ENCODE data around the gene SLC25A14.
"Not testable (repeated sequence)": the region's sequence is repeated elsewhere in the genome, so short reads cannot be mapped to it uniquely, and the experiment has no call there.

Gene SLC25A14, protein sequence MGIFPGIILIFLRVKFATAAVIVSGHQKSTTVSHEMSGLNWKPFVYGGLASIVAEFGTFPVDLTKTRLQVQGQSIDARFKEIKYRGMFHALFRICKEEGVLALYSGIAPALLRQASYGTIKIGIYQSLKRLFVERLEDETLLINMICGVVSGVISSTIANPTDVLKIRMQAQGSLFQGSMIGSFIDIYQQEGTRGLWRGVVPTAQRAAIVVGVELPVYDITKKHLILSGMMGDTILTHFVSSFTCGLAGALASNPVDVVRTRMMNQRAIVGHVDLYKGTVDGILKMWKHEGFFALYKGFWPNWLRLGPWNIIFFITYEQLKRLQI

DNA sequence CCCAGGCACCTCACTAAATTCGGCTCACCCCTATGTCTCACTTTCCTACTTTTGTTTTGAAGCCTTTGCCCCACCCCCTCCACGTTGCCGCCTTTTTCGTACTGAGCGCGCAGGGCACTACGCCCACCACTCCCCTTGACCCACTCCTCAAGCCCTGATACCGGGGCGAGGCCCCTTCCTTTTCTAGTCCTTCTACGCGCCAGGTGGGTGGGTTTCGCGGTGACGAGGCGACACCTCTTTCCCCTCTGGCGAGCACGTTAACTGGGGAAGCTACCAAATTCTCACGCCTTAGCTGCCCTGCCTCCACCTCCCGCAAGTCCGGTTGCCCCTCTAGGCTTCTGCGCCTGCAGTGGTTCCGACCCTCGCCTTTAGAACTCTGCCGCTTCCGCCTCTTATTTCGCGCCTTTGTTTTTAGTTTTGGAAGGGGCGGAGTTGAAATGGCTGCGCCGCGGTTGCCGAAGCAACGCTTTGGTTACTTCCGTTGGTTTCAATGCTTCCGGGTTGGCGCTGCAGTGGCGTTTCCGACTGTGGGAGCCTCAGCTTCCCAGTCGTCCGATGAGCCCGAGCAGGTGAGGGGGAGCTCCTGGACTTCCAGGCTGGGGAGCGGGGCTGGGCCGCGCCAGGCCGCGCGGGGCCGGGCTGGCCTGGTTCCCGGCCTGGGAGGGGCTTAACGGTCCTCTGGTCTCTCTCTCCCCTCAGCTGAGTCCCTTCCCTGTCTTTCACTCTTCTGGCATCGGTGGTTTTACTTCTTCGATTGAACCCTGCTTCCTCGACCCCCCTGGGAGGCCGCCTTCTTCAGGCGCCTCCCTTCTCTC is at the start of gene SLC25A14:
TSS of gene SLC25A14 (plus strand) at position 512 of the 815 bp plus-strand sequence. CDS start 360 bp downstream, outside the sequence.
- peak; percentile 81 for DNase-seq

DNA sequence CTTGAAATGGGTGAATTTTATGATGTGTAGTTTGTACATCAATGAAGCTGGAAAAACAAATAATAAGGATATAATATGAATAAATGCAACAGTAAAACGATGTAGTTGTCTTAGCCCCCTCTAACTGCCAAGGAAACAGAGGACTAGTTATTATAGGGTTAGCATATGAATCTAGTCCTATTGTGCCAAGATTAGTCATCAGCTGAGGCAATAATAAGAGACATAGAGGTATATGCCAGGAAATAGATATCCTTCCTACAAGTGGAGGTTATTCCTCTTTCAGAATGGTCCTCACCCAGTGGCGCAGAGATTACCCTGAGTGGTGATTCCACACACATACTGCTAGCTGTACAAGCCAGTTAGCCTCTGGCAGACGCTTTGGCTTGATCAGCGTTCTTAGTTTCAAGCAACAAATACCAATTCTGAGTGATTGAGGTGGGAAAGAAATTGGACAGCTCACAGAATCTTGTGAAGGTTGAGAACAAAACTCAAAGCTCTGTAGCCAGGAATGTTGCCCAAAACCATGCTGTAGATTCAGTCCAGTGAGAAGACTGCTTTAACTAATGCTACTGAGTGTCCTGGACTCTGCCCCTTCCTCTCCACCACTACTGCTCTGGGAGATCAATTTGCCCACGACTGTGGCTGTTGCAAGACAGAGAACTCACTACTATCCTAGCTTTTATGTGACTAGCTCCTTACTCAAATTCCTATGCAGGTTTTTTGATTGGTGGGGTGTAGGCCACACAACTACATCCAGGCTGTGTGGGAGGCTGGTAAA is 44.0 kb upstream of the SLC25A14 start:
- no peak for DNase-seq

DNA sequence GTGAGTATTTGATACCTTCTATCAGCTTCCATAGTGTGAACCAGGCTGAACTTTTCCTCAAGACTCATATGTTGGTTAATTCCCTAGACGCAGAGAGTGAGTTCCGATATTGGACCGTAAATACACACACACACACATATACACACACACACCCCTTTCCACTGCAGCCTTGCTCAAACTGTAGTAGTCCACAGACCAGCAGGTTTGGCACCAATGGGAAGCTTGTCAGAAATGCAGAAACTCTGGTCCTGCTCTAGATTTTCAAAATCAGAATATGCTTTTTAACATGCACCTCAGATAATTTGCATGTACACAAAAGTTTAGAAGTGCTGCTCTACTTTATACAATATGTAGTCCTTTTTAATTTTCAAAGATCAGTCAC is 43.4 kb upstream of the SLC25A14 start:
- DNase-seq: no peak

DNA sequence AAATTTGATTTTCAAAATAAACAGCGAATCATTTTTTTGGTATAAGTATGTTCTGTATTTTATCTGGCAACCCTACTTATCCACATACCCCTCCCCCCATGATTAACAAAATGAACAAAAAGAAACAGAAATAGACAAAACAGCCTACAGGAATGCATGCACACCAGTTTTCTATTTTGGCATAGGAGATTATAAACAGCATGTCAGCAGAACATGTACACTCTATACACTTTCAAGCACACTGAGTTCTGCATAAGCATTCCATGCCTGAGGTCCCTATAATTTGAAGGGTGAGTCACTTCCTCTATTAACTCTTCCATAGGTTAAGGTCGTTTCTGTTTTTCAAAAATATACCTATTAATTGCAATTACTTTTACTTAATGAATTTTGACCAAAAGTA is 43.0 kb upstream of the SLC25A14 start:
- no peak for DNase-seq

DNA sequence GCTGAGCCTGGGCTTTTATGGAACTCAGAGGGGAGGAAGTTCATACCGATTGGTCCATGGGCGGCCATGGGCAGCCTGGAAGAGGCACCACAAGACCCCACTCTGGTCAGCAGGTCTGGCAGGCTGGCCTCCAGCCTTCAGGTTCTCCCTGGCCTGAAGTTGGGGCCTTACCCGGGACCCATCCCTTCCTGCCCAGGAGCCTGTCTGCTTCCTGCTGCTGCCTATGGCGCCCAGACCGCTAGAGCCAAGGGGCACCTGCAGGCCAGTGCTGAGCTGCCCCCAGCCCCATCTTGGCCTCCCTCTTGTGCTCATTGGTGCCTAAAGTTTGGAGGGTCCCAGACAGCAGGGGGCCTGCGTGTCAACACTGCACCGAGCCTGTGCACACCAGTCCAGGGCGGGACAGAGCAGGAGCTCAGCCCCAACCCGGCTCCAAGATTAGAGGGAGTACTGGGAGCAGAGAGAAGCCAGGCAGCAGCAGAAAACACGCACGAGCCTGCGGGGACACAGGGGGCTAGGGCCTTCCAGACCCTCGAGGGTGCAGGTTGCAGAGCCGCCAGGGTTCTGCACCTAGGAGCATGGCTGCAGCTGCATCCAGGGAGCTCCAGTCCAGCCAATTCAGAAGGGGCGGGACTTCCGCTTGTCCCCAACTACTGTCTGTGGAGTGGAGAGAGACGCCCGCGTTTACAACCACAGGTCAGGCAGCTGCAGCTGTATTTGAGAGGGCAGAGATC is 40.3 kb upstream of the SLC25A14 start:
- DNase-seq: no peak

DNA sequence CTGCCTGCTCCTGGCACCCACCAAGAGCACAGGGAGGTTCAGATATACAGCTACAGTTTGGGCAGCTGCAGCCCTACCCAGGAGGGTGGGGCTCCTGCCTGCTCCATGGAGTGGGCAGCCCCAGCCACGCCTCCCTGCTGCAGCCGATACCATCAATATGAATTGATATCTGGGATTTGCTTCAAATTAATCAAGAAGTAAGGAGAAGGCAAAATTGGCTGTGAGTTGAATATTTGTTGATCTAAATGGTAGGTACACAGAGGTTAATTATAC is 39.8 kb upstream of the SLC25A14 start:
- DNase-seq: no peak

DNA sequence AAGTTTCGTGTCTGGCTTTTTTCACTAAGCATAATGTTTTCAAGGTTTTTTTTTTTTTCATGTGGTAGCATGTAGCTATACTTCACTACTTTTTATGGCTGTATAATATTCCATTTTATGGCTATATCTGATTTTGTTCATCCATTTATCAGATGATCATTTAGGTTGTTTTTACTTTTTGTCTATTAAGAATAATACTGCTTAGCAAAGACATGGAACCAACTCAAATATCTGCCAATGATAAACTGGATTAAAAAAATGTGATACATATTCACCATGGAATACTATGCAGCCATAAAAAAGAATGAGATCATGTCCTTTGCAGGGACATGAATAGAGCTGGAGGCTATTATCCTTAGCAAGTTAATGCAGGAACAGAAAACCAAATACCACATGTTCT is 38.3 kb upstream of the SLC25A14 start:
- DNase-seq: no peak

DNA sequence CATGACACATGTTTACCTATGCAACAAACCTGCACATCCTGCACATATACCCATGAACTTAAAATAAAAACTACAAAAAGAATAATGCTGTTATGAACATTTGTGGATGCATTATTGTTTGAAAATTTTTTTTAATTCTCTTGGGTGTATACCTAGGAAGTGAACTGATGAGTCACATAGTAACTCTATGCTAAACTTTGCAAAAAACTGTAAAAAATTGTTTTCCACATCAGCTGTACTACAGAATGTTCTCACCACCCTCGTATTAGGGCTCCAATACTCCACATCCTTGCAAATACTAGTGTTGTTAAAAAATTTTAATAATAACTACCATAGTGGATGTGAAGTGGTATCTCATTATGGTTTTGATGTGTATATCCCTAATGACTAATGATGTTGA is 37.7 kb upstream of the SLC25A14 start:
- no peak for DNase-seq

DNA sequence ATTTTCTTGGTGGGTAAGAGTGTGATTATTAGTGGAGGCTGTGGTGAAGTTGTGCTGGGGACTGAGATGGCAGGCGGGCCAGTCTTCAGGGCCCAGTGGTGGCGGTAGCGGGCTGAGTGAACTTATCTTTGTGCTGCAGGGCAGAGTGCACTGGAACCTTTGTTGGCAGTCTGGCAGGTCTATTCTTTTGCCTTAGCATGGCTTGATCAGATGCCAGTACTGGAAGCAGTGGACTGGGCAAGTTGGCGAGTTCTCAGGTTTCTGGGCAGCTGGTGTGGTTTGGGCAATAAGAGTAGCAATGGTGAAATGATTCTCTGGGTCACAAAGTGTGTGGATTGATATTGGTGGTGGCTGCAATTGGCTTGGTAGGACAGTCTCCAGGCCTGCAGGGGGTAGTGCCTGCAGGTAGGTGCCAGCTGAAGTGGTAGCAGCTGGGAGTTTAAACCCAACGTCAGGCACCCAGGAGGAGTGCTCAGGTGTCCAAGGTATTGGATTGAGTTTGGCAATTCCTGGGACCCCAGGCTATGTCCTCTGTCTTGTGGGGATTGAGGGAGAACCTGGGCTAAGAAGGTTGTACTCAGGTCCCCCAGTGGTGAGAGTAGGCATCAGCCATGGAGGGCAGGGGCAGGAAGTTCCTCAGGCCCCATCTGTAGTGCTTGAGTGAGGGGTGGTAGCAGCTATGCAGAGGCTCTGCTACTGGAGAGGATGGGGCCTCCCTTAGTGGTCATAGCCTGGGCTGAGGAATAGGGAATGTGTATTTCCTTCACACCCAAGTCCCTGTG is 34.9 kb upstream of the SLC25A14 start:
- DNase-seq: no peak

DNA sequence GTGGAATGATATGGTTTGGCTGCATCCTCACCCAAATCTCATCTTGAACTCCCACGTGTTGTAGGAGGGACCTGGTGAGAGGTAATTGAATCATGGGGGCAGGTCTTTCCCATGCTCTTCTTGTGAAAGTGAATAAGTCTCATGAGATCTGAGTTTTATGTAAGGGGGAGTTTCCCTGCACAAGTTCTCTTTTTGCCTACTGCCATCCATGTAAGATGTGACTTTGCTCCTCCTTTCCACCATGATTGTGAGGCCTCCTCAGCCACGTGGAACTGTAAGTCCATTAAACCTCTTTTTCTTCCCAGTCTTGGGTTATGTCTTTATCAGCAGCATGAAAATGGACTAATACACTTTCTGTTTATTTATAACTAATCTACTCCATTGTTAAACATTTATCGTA is 19.8 kb upstream of the SLC25A14 start:
- DNase-seq: not testable (repeated sequence)

DNA sequence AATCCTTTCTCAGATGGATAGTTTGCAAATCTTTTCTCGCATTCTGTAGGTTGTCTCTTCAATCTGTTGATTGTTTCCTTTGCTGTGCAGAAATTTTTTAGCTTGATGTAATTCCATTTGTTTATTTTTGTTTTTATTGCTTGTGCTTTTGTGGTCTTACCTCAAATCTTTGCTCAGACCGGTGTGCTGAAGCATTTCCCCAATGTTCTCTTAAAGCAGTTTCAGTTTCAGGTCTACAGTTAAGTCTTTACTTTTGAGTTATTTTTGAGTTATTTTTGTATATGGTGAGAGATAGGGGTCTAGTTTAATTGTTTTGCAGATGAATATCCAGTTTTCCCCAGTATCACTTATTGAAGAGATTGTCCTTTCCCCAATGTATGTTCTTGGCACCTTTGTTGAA is 18.2 kb upstream of the SLC25A14 start:
- DNase-seq: no peak

DNA sequence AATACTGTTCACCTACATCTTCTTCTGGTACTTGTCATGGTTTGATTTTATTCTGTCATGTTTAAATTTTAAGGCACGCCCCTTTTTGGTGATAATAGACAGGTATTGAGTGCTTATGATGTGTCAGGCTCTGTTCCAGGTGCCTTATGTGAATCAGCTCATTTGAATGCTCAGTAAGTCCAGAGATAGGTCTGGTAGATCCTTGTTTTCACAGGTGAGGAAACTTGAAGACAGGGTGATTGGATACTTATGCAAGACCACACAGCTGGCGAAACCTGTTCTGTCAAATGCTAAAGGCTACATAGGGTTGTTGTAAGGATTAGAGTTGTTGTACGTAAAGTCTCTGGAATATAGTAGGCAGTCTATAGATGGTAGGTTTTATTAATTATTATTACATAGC is 9.6 kb upstream of the SLC25A14 start:
- no peak for DNase-seq

DNA sequence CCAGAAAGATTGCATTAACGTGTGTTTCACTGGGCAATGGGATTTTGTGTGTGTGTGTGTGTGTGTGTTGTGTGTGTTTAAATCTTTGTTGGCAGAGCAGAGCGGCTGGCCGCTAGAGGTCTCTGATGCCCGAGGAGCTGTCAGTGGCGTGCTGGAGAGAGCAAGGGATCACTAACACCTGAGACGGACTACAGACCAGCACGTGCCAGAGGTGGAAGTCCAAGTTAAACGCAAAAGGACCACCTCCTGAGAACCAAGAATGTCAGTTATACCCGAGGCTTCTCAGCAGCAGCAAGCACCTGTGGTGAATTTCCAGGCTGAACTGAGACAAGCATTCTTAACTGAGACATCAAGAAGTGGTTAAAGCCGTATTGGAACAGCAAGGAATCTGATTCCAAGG is 9.0 kb upstream of the SLC25A14 start:
- DNase-seq: peak; percentile 79

DNA sequence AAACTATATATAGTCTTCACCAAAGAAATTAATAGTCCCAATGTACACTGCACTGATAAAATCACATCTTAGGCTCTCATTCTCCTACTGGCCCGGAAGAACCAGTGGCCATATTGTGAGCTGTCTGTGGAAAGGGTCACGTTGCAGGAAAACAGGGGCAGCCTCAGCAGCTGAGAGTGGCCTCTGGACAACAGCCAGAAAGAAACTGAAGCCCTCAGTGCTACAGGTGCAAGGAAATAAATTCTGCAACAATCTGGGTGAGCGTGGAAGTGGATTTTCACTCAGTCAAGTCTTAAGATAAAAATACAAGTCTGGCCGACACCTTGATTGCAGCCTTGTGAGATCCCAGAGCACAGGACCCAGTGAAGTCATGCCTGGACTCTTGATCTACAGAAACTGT is 3.2 kb upstream of the SLC25A14 start:
- no peak for DNase-seq

DNA sequence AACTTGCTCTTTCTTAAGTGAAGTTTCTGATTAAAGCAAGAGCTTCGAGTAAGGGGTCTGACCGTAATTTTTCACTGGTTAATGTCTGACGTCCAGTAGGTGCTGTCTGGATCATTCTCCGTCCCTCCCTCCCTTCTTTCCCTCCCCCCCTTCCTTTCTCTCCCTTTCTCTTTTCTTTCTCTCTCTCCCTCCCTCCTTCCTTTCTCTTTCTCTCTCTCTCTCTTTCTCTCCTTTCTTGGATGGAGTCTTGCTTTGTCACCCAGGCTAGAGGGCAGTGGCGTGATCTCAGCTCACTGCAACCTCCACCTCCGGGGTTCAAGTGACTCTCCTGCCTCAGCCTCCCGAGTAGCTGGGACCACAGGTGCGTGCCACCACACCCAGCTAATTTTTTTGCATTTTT is 850 bp upstream of the SLC25A14 start:
- DNase-seq: not testable (repeated sequence)

DNA sequence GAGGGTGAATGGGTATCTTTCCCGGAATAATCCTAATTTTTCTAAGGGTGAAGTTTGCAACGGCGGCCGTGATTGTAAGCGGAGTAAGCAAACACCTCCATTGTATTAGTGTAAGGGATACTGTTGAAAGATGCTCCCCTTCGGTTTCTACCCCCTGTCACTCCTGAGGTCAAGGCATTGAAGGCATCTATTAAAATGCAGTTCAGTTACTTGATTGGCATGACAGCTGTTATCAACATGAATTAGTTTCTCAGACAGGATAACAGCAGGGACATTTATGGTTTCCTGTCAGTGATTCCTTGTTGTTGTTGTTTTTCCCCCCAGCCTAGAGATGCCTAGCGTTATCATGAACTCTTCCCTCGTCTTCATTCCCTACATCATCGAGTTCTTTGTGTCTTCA is 552 bp downstream of the SLC25A14 start:
- DNase-seq: no peak

DNA sequence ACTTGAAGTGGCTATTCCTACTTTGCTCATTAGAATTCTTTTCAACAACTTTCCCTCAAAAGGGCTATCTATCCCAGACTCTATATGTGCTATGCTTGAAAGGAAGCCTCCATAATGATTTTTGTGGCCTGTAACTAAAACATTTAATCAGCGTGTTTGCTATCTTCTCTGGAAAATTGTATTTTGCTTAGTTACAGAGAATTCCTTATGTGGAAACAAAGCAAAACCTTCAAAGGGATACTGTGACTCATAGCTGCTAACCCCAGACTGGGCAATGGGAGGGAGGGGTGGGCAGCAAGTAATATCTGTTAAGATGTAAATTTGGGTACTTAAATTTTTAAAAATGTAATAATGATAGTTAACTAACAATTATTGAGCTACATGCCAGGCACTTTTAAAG is 3.7 kb downstream of the SLC25A14 start:
- DNase-seq: no peak

DNA sequence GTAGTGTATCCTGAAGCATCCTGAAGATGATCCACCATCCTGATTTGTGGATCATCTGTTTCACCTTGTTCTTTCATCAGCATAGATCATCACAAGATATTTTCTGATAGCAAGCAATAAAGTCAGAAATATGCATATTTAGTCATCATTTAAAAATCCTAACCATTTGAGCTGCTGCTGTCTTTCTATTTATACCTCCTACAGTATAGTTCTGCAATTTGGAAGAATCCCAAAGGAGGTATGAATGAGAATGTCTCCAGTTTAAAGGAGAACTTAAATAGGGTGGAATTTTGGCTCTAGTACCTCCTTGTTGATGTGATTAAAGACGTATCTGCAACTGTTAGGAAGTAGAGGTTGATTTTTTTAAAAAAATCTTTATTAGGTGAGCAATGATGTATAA is 7.6 kb downstream of the SLC25A14 start:
- no peak for DNase-seq

DNA sequence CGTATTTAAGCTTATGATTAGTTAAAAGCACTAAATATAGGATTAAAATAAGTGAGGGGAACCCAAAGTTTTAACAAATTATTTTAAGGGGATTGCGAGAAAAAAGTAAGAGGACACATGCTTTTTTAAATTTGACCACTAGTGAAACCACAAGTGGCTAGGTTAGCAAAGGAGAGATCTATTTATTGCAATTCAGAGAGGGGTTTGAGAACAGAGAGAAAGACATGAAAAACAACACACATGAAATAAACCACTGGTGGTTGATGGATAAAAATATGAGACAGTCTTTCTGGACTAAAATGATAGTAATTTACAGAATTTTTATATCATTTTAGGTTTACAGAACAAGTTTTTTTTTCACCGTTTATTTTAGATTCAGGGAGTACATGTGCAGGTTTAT is 11.8 kb downstream of the SLC25A14 start:
- no peak for DNase-seq

DNA sequence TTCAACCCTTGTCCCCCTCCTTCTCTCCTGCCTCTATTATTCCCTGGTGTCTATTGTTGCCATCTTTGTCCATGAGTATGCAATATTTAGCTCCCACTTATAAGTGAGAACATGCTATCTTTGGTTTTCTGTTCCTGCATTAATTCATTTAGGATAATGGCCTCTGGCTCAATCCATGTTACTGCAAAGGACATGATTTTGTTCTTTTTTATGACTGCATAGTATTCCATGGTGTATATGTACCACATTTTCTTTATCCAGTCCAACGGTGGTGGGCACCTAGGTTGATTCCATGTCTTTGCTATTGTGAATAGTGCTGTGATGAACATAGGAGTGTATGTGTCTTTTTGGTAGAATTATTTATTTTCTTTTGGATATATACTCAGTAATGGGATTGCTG is 12.3 kb downstream of the SLC25A14 start:
- DNase-seq: not testable (repeated sequence)

DNA sequence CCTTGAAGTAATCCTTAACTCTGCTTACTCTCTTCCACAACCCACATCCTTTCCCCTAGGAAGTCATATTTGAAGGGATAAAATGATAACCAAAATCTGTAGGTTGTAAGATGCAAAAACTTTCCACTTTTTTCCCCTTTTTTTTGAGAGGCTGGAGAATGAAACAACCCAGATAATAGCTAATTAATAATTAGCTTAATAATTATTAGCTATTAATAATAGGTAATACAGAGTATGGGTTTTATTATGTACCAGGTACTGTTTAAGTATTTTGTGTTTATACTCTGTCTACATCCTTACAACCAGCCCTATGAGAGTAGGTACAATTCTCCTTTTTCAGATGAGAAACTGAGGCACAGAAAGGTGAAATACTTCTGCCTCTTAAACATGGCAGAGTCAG is 36.4 kb downstream of the SLC25A14 start:
- no peak for DNase-seq

DNA sequence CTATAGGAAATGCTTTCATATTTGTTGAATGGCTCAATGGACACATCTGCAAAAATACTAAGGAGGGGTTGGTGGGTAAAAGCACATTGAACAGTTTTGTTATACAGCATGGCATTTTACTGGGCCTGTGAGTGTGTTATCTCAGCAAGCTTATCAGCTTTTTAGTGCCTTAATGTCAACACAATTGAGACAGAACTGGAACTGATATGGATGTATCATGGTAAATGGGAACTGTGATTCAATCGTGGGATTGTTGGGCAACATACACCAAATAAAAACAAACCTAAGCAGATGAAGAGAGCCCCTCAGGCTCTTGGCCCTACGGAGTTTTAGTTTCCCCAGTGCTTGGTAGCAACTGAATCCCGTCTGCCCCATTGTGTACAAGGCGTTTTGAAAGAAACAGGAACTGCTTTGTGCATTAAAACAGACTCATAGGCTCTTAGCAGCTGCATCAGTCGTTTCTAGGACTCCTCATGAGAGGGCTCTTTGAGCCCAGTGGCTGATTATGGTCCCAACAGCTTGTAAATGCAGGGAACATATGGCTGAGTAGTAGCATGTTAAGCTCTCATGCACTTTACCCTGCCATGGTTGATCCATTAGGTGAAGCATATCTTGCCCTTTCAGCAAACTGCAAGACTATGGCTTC is 38.4 kb downstream of the SLC25A14 start:
- no peak for DNase-seq
